GM12874 (cell line): ENCODE measurements around the gene ZNF813.

Experiments
- CTCF ChIP-seq: IDR thresholded peaks from 2 replicates; pipeline ENCODE4 v1.5.1; 2011; ENCODE audit warnings: low read depth, mild to moderate bottlenecking, control low read depth, low read length, moderate library complexity; ENCODE audit not compliant: insufficient read depth

ZNF813 gene

DNA sequence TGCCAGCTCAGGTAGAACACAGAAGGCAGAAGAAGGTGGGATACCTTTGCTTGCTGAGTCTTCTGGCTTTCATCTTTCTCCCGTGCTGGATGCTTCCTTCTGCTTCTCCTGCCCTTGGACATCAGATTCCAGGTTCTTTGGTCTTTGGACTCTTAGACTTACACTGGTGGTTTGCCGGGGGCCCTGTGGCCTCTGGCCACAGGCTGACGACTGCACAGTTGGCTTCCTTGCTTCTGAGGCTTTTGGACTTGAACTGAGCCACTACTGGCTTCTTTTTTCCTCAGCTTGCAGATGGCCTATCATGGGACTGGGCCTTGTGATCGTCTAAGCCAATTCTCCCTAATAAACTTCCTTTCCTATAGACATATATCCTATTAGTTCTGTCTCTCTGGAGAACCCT is 50.6 kb downstream of the ZNF813 start:
- no peak for TF ChIP-seq CTCF

DNA sequence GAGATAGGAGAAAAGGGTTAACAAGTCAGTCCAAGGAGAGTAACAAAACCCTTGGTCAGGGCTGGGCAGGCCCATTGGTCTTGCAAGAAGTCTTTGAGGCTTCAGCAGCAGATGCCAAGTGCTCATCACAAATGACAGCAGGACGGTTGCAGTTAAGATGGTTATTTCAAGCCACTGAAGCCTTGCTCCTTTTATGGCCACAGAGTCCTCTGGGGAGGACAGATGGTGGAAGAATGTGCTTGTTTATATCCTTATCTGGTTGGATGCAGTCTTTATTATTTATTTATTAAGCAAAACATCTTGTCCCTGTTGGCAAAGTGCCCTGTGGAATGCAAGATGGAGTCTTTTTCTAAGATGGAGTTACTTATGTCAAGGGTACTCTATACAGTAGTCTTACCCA is 51.2 kb downstream of the ZNF813 start:
- TF ChIP-seq CTCF, result no peak

- TF ChIP-seq CTCF, result no peak
These were observed 51.9 kb downstream of the ZNF813 start for GRCh38 chr19:53519446-53519845.

- no peak for TF ChIP-seq CTCF
These were observed 52.6 kb downstream of the ZNF813 start for GRCh38 chr19:53520163-53520546.

DNA sequence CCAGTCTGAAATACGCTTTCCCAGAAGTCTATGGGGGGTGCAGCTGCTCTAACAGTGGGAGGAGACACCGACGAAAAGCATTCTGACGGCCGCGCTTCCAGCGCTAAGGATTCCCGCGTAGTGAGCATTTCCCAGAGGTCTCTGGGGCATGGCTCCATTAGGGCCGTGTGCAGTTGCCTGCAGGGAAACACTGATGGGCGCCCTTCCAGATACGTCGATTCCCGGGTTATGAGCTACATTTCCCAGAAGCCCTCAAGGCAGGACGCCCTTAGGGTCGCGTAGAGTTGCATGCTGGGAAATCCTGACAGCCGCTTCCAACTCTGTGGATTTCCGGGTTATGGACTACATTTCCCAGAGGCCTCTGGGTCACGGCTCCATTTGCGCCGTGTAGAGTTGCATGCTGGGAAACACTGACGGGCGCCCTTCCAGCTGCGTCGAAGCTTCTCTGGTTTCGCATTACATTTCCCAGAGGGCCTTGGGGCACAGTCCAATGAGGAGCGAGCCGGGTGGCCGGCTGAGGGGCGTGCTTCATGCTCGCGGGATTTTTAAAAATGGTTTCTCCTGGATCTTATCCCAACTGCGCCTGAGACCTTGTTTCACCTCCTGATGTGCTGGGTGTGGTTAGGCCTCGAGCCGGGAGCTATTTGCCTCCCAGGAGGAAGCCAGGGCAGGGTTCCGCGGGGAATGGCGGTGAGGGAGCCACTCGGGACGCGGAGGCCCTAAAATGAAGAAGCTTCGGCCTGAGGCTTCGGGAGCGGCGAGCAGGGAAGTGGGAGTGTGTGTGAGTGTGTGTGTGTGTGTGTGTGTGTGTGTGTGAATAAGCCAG is 53.2 kb downstream of the ZNF813 start:
- TF ChIP-seq CTCF, result no peak

DNA sequence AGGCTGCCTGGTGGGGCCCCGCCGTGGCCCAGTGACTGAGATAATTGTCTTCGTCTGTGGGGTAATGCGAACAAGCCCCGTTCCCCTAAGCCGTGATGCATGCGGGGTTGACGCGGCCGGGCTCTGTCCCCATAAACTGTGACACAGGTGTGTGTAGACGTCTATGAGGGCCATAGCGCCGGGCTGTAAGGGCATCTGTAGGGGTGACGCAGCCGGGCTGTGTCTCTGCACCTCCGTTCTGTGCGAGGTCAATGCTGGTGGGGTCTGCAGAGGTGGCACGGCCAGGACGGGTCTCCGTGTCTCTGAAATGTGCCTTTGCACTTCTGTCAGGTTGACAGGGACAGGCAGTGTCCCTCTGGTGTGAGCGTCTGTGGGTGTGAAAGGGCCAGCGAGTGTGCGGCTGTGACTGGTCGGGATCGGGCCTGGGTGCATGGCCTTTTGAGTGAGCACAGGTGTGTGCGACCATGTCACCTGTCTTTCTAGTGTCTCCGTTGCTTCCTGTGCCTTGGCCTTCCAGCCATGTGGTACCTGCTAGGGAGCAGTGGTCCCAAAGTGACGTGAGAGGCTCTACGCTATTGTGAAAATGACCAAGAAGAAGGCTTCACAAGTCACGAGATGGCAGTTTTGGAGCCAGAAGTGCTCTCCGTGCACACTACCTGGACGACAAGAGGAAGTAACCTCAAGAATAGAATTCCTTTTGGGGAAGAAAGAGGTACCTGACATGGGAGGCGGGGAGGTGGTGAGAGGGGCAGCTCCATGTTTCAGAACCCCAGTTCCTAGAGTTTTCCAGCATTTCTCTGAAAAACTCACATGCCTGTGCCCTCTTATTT is 54.1 kb downstream of the ZNF813 start:
- no peak for TF ChIP-seq CTCF

- TF ChIP-seq CTCF, result no peak
These were observed 58.4 kb downstream of the ZNF813 start for GRCh38 chr19:53525922-53526321.
